Measurements from ENCODE around the gene PTTG1. TPM values are rescaled to one million over a fixed set of nuclear protein-coding genes. Genes with fewer than 3 reads are reported as not detected.

PTTG1 gene
- total and polyA plus RNA-seq, 2 donors (not counting 1 experiment from before 2014, with no cell fraction given): 77.5 to 108 TPM

DNA sequence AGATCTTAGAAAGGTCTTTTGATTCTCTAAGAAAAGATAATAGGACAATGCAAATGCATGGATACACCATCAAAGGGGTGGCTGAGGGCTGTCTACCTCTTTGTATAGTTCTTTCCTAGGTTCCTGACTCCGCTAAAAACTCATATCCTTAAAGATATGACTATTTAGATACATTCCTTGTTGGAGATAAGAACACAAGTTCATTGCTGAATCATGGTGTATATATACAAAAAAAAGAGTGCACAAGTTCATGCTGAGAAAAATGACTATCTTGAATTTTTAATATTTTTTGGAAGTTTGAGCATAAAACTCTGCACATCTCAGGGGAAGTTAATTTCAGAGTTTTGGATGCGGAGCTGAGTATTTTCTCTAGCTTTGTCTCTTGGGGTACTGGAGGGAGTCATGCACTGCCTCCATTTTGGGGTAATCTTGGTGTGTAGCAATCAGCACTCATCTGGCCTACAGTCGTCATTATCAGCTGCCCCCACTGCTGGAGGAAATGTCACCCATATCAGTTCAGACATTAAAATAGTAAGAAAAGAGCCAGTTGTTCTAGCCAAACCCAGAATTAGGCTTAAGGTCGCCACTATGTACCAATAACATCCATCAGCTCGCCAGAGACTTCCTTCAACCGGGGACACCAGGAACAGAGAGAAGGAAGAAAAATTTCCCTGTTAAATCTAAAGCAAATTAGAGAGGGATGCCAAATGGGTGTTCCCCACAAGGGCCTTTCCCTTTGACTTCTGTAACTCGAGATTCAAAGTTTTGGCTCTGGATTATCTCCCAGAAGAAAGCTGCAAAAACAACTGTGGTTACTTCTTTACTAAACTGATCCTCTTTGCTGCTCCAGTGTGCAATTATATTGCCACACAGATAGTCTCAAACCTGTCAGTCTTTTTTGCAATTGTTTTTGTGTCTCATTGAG lies 49.0 kb downstream of the PTTG1 start:
- TF ChIP-seq, protein P1, sequence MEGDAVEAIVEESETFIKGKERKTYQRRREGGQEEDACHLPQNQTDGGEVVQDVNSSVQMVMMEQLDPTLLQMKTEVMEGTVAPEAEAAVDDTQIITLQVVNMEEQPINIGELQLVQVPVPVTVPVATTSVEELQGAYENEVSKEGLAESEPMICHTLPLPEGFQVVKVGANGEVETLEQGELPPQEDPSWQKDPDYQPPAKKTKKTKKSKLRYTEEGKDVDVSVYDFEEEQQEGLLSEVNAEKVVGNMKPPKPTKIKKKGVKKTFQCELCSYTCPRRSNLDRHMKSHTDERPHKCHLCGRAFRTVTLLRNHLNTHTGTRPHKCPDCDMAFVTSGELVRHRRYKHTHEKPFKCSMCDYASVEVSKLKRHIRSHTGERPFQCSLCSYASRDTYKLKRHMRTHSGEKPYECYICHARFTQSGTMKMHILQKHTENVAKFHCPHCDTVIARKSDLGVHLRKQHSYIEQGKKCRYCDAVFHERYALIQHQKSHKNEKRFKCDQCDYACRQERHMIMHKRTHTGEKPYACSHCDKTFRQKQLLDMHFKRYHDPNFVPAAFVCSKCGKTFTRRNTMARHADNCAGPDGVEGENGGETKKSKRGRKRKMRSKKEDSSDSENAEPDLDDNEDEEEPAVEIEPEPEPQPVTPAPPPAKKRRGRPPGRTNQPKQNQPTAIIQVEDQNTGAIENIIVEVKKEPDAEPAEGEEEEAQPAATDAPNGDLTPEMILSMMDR (conservative IDR thresholded peaks at IDR 0.05 in 1 of 2, IDR thresholded peaks at IDR 0.05 in 1 of 2; ENCODE audit: low read depth in 1 of 2, low read length in 2 of 2): no peak
- TF ChIP-seq EZH2 (IDR thresholded peaks at IDR 0.05; ENCODE audit: low read length, missing control alignments): no peak
- no peaks in the 10 kb centered on the region for H3K27me3 ChIP-seq (ENCODE audit: control insufficient read depth, insufficient read depth, low read length)
- peak; percentile 68 to 86 for DNase-seq (ENCODE audit: low read depth in 2 of 2)
- no peak overlapping the region for H3K9ac ChIP-seq (ENCODE audit: insufficient read depth, low read length)
- no peaks in the 10 kb centered on the region for H4K20me1 ChIP-seq (ENCODE audit: control insufficient read depth, extremely low read depth, insufficient read depth, low read length)
- peaks cover 3% of the 10 kb centered on the region for H3K4me1 ChIP-seq (ENCODE audit: control insufficient read depth, extremely low read depth, insufficient read depth, low read length)
- no peak overlapping the region for H2AFZ ChIP-seq (ENCODE audit: low read length)
- no peak overlapping the region for H3K4me3 ChIP-seq (replicated peaks in 1 of 4; ENCODE audit: control extremely low read depth in 1 of 4, insufficient read depth in 1 of 4, low read depth in 3 of 4, low read length in 4 of 4)
- H3K9me3 ChIP-seq (ENCODE audit: control insufficient read depth, insufficient read depth, low read depth, low read length): no peaks in the 10 kb centered on the region
- H3K79me2 ChIP-seq (ENCODE audit: control insufficient read depth, insufficient read depth, low read length): no peaks in the 10 kb centered on the region
- no peak overlapping the region for H3K4me2 ChIP-seq (ENCODE audit: extremely low read depth, insufficient read depth, low read length)
- no peaks in the 10 kb centered on the region for H3K36me3 ChIP-seq (ENCODE audit: control insufficient read depth, insufficient read depth, low read length)
- no peak overlapping the region for H3K27ac ChIP-seq (ENCODE audit: insufficient read depth, low read length)

DNA sequence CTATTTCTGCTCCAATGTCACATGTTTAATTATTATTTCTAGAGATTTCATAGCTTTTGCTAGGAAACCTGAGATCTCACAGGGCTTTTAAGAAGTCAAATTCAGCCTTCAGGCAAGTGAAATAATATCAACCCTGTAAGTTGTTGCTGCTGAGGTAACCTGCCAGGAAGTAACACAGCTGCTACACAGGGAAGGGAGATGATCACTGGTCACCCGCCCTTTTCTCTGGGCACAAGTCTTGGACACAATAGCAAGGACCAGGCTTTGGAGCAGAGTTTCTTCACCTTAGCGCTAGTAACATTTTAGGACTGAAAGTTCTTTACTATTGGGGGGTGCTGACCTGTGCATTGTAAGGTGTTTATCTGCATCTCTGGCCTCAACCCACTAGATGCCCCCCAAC lies 50.1 kb downstream of the PTTG1 start:
- no peak overlapping the region for H2AFZ ChIP-seq (ENCODE audit: low read length)
- no peaks in the 10 kb centered on the region for H3K27me3 ChIP-seq (ENCODE audit: control insufficient read depth, insufficient read depth, low read length)
- H3K4me2 ChIP-seq (ENCODE audit: extremely low read depth, insufficient read depth, low read length): no peak overlapping the region
- TF ChIP-seq EZH2 (IDR thresholded peaks at IDR 0.05; ENCODE audit: low read length, missing control alignments): no peak
- TF ChIP-seq, protein P1 (conservative IDR thresholded peaks at IDR 0.05 in 1 of 2, IDR thresholded peaks at IDR 0.05 in 1 of 2; ENCODE audit: low read depth in 1 of 2, low read length in 2 of 2): no peak
- H4K20me1 ChIP-seq (ENCODE audit: control insufficient read depth, extremely low read depth, insufficient read depth, low read length): no peaks in the 10 kb centered on the region
- H3K79me2 ChIP-seq (ENCODE audit: control insufficient read depth, insufficient read depth, low read length): no peaks in the 10 kb centered on the region
- H3K9me3 ChIP-seq (ENCODE audit: control insufficient read depth, insufficient read depth, low read depth, low read length): no peaks in the 10 kb centered on the region
- no peak overlapping the region for H3K4me3 ChIP-seq (replicated peaks in 1 of 4; ENCODE audit: control extremely low read depth in 1 of 4, insufficient read depth in 1 of 4, low read depth in 3 of 4, low read length in 4 of 4)
- H3K36me3 ChIP-seq (ENCODE audit: control insufficient read depth, insufficient read depth, low read length): no peaks in the 10 kb centered on the region
- no peak overlapping the region for H3K9ac ChIP-seq (ENCODE audit: insufficient read depth, low read length)
- DNase-seq (ENCODE audit: low read depth in 2 of 2): no peak
- peaks cover 3% of the 10 kb centered on the region for H3K4me1 ChIP-seq (ENCODE audit: control insufficient read depth, extremely low read depth, insufficient read depth, low read length)
- no peak overlapping the region for H3K27ac ChIP-seq (ENCODE audit: insufficient read depth, low read length)

- H3K4me1 ChIP-seq (ENCODE audit: control insufficient read depth, extremely low read depth, insufficient read depth, low read length): no peaks in the 10 kb centered on the region
- no peaks in the 10 kb centered on the region for H3K9me3 ChIP-seq (ENCODE audit: control insufficient read depth, insufficient read depth, low read depth, low read length)
- H3K27ac ChIP-seq (ENCODE audit: insufficient read depth, low read length): no peak overlapping the region
- H3K4me2 ChIP-seq (ENCODE audit: extremely low read depth, insufficient read depth, low read length): no peak overlapping the region
- H4K20me1 ChIP-seq (ENCODE audit: control insufficient read depth, extremely low read depth, insufficient read depth, low read length): no peaks in the 10 kb centered on the region
- H3K79me2 ChIP-seq (ENCODE audit: control insufficient read depth, insufficient read depth, low read length): no peaks in the 10 kb centered on the region
- no peak overlapping the region for H2AFZ ChIP-seq (ENCODE audit: low read length)
- H3K36me3 ChIP-seq (ENCODE audit: control insufficient read depth, insufficient read depth, low read length): no peaks in the 10 kb centered on the region
- H3K4me3 ChIP-seq (replicated peaks in 1 of 4; ENCODE audit: control extremely low read depth in 1 of 4, insufficient read depth in 1 of 4, low read depth in 3 of 4, low read length in 4 of 4): no peak overlapping the region
- H3K27me3 ChIP-seq (ENCODE audit: control insufficient read depth, insufficient read depth, low read length): no peaks in the 10 kb centered on the region
- DNase-seq (ENCODE audit: low read depth in 2 of 2): no peak
- TF ChIP-seq, protein P1 (conservative IDR thresholded peaks at IDR 0.05 in 1 of 2, IDR thresholded peaks at IDR 0.05 in 1 of 2; ENCODE audit: low read depth in 1 of 2, low read length in 2 of 2): no peak
- no peak for TF ChIP-seq EZH2 (IDR thresholded peaks at IDR 0.05; ENCODE audit: low read length, missing control alignments)
- H3K9ac ChIP-seq (ENCODE audit: insufficient read depth, low read length): no peak overlapping the region
Measured at GRCh38 chr5:160472482-160472881, 50.8 kb downstream of the PTTG1 start.

Measured in fibroblast of lung (primary cell).